PFSK-1 (cell line): ENCODE results near the gene IRX2.

Experiments
- POLR2AphosphoS5 ChIP-seq: IDR thresholded peaks from 2 replicates; pipeline ENCODE4 v1.6.1; 2012; ENCODE audit warnings: low read depth, mild to moderate bottlenecking, control low read depth, low read length, moderate library complexity
- TAF1 ChIP-seq: IDR thresholded peaks from 2 replicates; pipeline ENCODE4 v1.6.1; 2012; ENCODE audit warnings: low read length, control low read depth, borderline replicate concordance; ENCODE audit not compliant: insufficient read depth

DNA sequence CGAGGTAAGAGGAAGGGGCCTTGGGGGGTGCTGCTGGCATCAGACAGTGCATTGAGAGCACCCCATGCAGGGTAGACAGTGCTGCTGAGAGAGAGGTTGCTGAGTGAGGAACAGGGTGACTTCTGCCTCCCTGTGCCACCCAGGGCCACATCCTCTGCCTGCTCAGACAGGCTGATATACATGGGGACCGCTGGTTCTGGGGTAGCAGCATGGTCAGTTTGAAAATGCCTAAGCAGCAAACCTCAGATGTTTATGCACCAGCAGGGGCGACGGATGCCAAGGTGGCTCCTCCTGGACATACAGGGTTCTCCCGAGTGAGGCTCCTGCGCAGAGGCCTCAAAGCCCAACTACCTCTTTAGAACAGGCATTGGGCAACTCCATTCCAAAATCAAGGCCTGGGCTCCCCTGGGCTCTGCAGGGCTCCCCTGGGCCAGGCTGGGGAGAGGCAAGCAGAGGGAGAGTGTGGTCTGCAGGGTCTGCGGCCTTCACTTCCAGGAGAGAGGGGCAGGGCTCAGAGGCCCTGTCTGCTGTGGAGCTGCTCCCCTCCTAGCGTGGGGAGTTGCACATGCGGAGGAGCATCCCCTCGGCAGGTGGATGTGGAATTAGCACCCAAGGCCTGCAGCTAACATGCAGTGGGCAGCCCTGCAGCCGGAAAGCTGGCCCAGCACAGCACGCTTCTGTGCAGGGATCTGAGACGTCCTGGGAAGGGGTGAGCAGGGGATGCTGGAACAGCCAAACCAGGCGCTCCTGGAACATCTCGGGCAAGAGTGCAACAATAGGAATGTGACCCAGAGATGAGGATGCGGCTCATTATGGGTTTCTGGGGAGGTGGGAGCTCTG, 46.5 kb downstream of the IRX2 start:
- TF ChIP-seq POLR2AphosphoS5 (no peak), TAF1 (no peak)
